Gastrocnemius medialis (tissue), 4 donors: ENCODE data around the gene HDAC7.

Experiments
- CTCF ChIP-seq, 5 experiments: fragments of 450-650 bp in 3 of 5; fragments of 200-600 bp in 2 of 5; sonication (generic) in 2 of 5; IDR thresholded peaks in 4 of 5; conservative IDR thresholded peaks in 1 of 5; 1 replicate in 4 of 5; 2 replicates in 1 of 5; pipeline ENCODE4 v1.5.1; 2016 to 2019; ENCODE audit warnings: antibody characterized with exemption in 5 of 5, mild to moderate bottlenecking in 3 of 5, moderate library complexity in 3 of 5
- POLR2A ChIP-seq, 2 donors: fragments of 450-650 bp; IDR thresholded peaks; one replicate each; pipeline ENCODE4 v1.6.1; 2017; ENCODE audit warnings: antibody characterized with exemption in 2 of 2, mild to moderate bottlenecking in 2 of 2, moderate library complexity in 2 of 2

GRCh38 chr12:47845081-47845480, 25.4 kb upstream of the HDAC7 start:
- no peak for TF ChIP-seq CTCF (IDR thresholded peaks at IDR 0.05 in 4 of 5, conservative IDR thresholded peaks at IDR 0.05 in 1 of 5)
- no peak for TF ChIP-seq POLR2A (IDR thresholded peaks at IDR 0.05)
